GM23338 (cell line): ENCODE results near the gene GATA5. TPM values are rescaled to one million over a fixed set of nuclear protein-coding genes. Genes with fewer than 3 reads are reported as not detected.

Experiments used
- ATAC-seq: fragments of 200-7000 bp; cut with Tn5 transposase; 3 replicates; pipeline ENCODE4 v1.9.1; 2020
- DNase-seq: peaks from one replicate; pipeline ENCODE4 v3.0.0-alpha.2; 2015; ENCODE audit warnings: low spot score
- H2AFZ ChIP-seq: fragments of 200-600 bp; sonication (generic); 2 replicates; pipeline ENCODE4 v1.8.0; 2016; ENCODE audit warnings: antibody characterized with exemption, mild to moderate bottlenecking, moderate library complexity
- H3F3A ChIP-seq: fragments of 200-600 bp; sonication (generic); replicated peaks from 2 replicates; pipeline ENCODE4 v1.8.0; 2017; ENCODE audit warnings: antibody characterized with exemption, mixed run types, low read depth
- H3K27ac ChIP-seq: fragments of 200-600 bp; sonication (generic); 2 replicates; pipeline ENCODE4 v1.6.1; 2016; ENCODE audit warnings: low read depth
- H3K27me3 ChIP-seq: fragments of 200-600 bp; sonication (generic); 2 replicates; pipeline ENCODE4 v1.8.0; 2016; ENCODE audit warnings: mild to moderate bottlenecking, mixed run types, moderate library complexity; ENCODE audit not compliant: insufficient read depth
- H3K36me3 ChIP-seq: fragments of 200-600 bp; sonication (generic); 2 replicates; pipeline ENCODE4 v1.8.0; 2016; ENCODE audit warnings: mild to moderate bottlenecking; ENCODE audit not compliant: insufficient read depth
- H3K4me1 ChIP-seq: fragments of 200-600 bp; sonication (generic); 2 replicates; pipeline ENCODE4 v1.8.0; 2016; ENCODE audit warnings: mild to moderate bottlenecking, moderate library complexity; ENCODE audit not compliant: insufficient read depth
- H3K4me2 ChIP-seq: fragments of 200-600 bp; sonication (generic); 2 replicates; pipeline ENCODE4 v1.7.1; 2017; ENCODE audit warnings: mixed run types
- H3K4me3 ChIP-seq: fragments of 200-600 bp; sonication (generic); 2 replicates; pipeline ENCODE4 v1.6.1; 2016; ENCODE audit warnings: mixed run types
- H3K79me2 ChIP-seq: fragments of 200-600 bp; sonication (generic); replicated peaks from 2 replicates; pipeline ENCODE4 v1.8.0; 2017; ENCODE audit warnings: mild to moderate bottlenecking; ENCODE audit not compliant: insufficient read depth
- H3K9me2 ChIP-seq: fragments of 200-600 bp; sonication (generic); 2 replicates; pipeline ENCODE4 v1.8.0; 2017; ENCODE audit not compliant: insufficient read depth
- H4K20me1 ChIP-seq: fragments of 200-600 bp; sonication (generic); replicated peaks from 2 replicates; pipeline ENCODE4 v1.8.0; 2017; ENCODE audit warnings: mild to moderate bottlenecking; ENCODE audit not compliant: insufficient read depth
- H3K27ac Mint-ChIP-seq: 2 replicates; pipeline ENCODE4 v1.8.0; 2020; ENCODE audit warnings: inconsistent platforms, mild to moderate bottlenecking, moderate library complexity, mixed read lengths
- H3K27me3 Mint-ChIP-seq: 3 replicates; pipeline ENCODE4 v1.8.0; 2022; ENCODE audit warnings: low read depth, mild to moderate bottlenecking, moderate library complexity, mixed read lengths, inconsistent platforms; ENCODE audit not compliant: insufficient read depth, poor library complexity
- H3K36me3 Mint-ChIP-seq: 3 replicates; pipeline ENCODE4 v1.8.0; 2021; ENCODE audit warnings: low read depth, mild to moderate bottlenecking, inconsistent platforms, moderate library complexity, mixed read lengths
- H3K4me1 Mint-ChIP-seq: 3 replicates; pipeline ENCODE4 v1.8.0; 2020; ENCODE audit warnings: mild to moderate bottlenecking, inconsistent platforms, mixed read lengths
- H3K4me3 Mint-ChIP-seq: 3 replicates; pipeline ENCODE4 v1.8.0; 2021; ENCODE audit warnings: moderate library complexity, mild to moderate bottlenecking, inconsistent platforms, mixed read lengths
- H3K9me3 Mint-ChIP-seq: 3 replicates; pipeline ENCODE4 v1.8.0; 2020; ENCODE audit warnings: moderate library complexity, mild to moderate bottlenecking, inconsistent platforms, mixed read lengths
- CREB1 ChIP-seq: fragments of 250-450 bp; sonication (Bioruptor Pico); IDR thresholded peaks from 2 replicates; pipeline ENCODE4 v1.5.0; 2020; ENCODE audit warnings: low read depth, mild to moderate bottlenecking, moderate library complexity
- CTCF ChIP-seq, 2 experiments: fragments of 200-600 bp in 1 of 2; sonication (generic) in 1 of 2; conservative IDR thresholded peaks; 2 replicates each; pipeline versions ENCODE4 v1.5.1 to v1.6.1; 2016 to 2017; ENCODE audit warnings: antibody characterized with exemption in 2 of 2, low read depth in 2 of 2, mild to moderate bottlenecking in 2 of 2, moderate library complexity in 1 of 2
- ETS1 ChIP-seq: IDR thresholded peaks from 2 replicates; pipeline ENCODE4 v1.6.1; 2016; ENCODE audit warnings: antibody characterized with exemption
- EZH2 ChIP-seq: fragments of 200-600 bp; sonication (generic); IDR thresholded peaks from one replicate; pipeline ENCODE4 v1.8.0; 2017; ENCODE audit warnings: antibody characterized with exemption, mild to moderate bottlenecking, low read depth; ENCODE audit not compliant: unreplicated experiment
- EZH2phosphoT487 ChIP-seq: fragments of 200-600 bp; sonication (generic); IDR thresholded peaks from one replicate; pipeline ENCODE4 v1.8.1; 2018; ENCODE audit warnings: antibody characterized with exemption; ENCODE audit not compliant: unreplicated experiment
- JUNB ChIP-seq: IDR thresholded peaks from one replicate; pipeline ENCODE4 v1.6.1; 2016; ENCODE audit warnings: antibody characterized with exemption; ENCODE audit not compliant: unreplicated experiment
- NANOG ChIP-seq: IDR thresholded peaks from 2 replicates; pipeline ENCODE4 v1.6.1; 2016; ENCODE audit warnings: antibody characterized with exemption, borderline replicate concordance
- POLR2AphosphoS5 ChIP-seq: IDR thresholded peaks from 2 replicates; pipeline ENCODE4 v1.6.1; 2016; ENCODE audit warnings: antibody characterized with exemption, low read depth
- REST ChIP-seq: IDR thresholded peaks from one replicate; pipeline ENCODE4 v1.6.1; 2018; ENCODE audit warnings: antibody characterized with exemption; ENCODE audit not compliant: unreplicated experiment
- STAT1 ChIP-seq: IDR thresholded peaks from one replicate; pipeline ENCODE4 v1.6.1; 2016; ENCODE audit warnings: antibody characterized with exemption; ENCODE audit not compliant: unreplicated experiment
- ZNF114 ChIP-seq: fragments of 250-450 bp; sonication (Bioruptor Pico); IDR thresholded peaks from 2 replicates; pipeline ENCODE4 v1.5.0; 2020; ENCODE audit warnings: mild to moderate bottlenecking, moderate library complexity
- ZNF331 ChIP-seq: fragments of 250-450 bp; sonication (Bioruptor Pico); IDR thresholded peaks from 2 replicates; pipeline ENCODE4 v1.5.0; 2020; ENCODE audit warnings: low read depth, mild to moderate bottlenecking, moderate library complexity
- ZNF462 ChIP-seq: fragments of 250-450 bp; sonication (Bioruptor Pico); IDR thresholded peaks from 2 replicates; pipeline ENCODE4 v1.5.0; 2020; ENCODE audit warnings: mild to moderate bottlenecking, moderate library complexity
- polyA plus RNA-seq: library from polyadenylated mRNA; unstranded; fragments of >200 nt; fragmentation: Nextera tagmentation; extraction: Ambion mirVana; gene quantifications from 2 replicates; pipeline ENCODE4 v1.2.1, GENCODE V29; 2016
- total RNA-seq: library from RNA; depleted of rRNA; stranded (reverse); fragments of >200 nt; shearing (Covaris generic); gene quantifications from 2 replicates; pipeline ENCODE4 v1.2.3, GENCODE V29; 2014

GATA5 gene
- total and polyA plus RNA-seq, 2 experiments from 2014 or later: 0.60 to 0.73 TPM

GRCh38 chr20:62425281-62426058, 50.3 kb downstream of the GATA5 start:
- ATAC-seq (no peak), DNase-seq (no peak)
- H3K9me2 ChIP-seq: no peaks in the 10 kb centered on the region
- no peaks in the 10 kb centered on the region for H4K20me1 ChIP-seq
- no peak overlapping the region for H3K27ac ChIP-seq
- Mint-ChIP-seq H3K4me3 (no peak overlapping the region), H3K27ac (no peak overlapping the region), H3K9me3 (no peaks in the 10 kb centered on the region), H3K36me3 (no peaks in the 10 kb centered on the region), H3K4me1 (peaks cover 38% of the 10 kb centered on the region), H3K27me3 (peaks cover 8% of the 10 kb centered on the region)
- H3K36me3 ChIP-seq: no peaks in the 10 kb centered on the region
- H3K27me3 ChIP-seq: no peaks in the 10 kb centered on the region
- no peak overlapping the region for H3K4me3 ChIP-seq
- H3K4me1 ChIP-seq: peaks cover 16% of the 10 kb centered on the region
- no peaks in the 10 kb centered on the region for H3K79me2 ChIP-seq
- peaks cover 12% of the 10 kb centered on the region for H3F3A ChIP-seq
- no peak overlapping the region for H2AFZ ChIP-seq
- no peak overlapping the region for H3K4me2 ChIP-seq
- no peak for TF ChIP-seq EZH2
- no peak for TF ChIP-seq EZH2phosphoT487
- TF ChIP-seq JUNB: no peak
- no peak for TF ChIP-seq ZNF114 (CRISPR knock-in tag)
- no peak for TF ChIP-seq ETS1
- TF ChIP-seq CTCF (conservative IDR thresholded peaks at IDR 0.05; ENCODE audit: low read depth in 2 of 2): no peak
- no peak for TF ChIP-seq STAT1
- no peak for TF ChIP-seq NANOG
- TF ChIP-seq POLR2AphosphoS5: no peak
- TF ChIP-seq CREB1 (CRISPR knock-in tag): no peak
- no peak for TF ChIP-seq ZNF462 (CRISPR knock-in tag)
- TF ChIP-seq ZNF331: no peak
- TF ChIP-seq REST: no peak
